Effector memory CD8-positive, alpha-beta T cell (primary cell): Measurements from ENCODE around the gene EDEM1.
"Not testable (repeated sequence)": the region's sequence is repeated elsewhere in the genome, so short reads cannot be mapped to it uniquely, and the experiment has no call there.

Experiments
- ATAC-seq: fragments of 150-1000 bp; cut with Tn5 transposase; replicated peaks from 2 replicates; pipeline ENCODE4 v1.10.0; 2021; ENCODE audit warnings: mild to moderate bottlenecking, moderate library complexity
- DNase-seq, 3 experiments: peaks; one replicate each; pipeline ENCODE4 v3.0.0; 2021
- H3K27ac Mint-ChIP-seq, 2 donors: one replicate each; pipeline ENCODE4 v1.8.0; 2022; ENCODE audit warnings: mild to moderate bottlenecking in 2 of 2, mixed read lengths in 2 of 2, moderate library complexity in 2 of 2
- H3K27me3 Mint-ChIP-seq, 2 donors: one replicate each; pipeline ENCODE4 v1.8.0; 2022; ENCODE audit warnings: mixed read lengths in 2 of 2
- H3K36me3 Mint-ChIP-seq: one replicate; pipeline ENCODE4 v1.8.0; 2022; ENCODE audit warnings: mild to moderate bottlenecking, moderate library complexity, mixed read lengths; ENCODE audit not compliant: insufficient read depth
- H3K4me1 Mint-ChIP-seq, 2 donors: one replicate each; pipeline ENCODE4 v1.8.0; 2022; ENCODE audit warnings: low read depth in 2 of 2, mixed read lengths in 2 of 2
- H3K4me3 Mint-ChIP-seq, 2 donors: one replicate each; pipeline ENCODE4 v1.8.0; 2022; ENCODE audit warnings: mild to moderate bottlenecking in 2 of 2, mixed read lengths in 2 of 2, moderate library complexity in 2 of 2
- H3K9me3 Mint-ChIP-seq, 2 donors: one replicate each; pipeline ENCODE4 v1.8.0; 2022; ENCODE audit warnings: mixed read lengths in 2 of 2

Gene EDEM1

GRCh38 chr3:5160321-5160720 lies 27.2 kb upstream of the EDEM1 start:
- no peaks in the 10 kb centered on the region for H3K27me3 Mint-ChIP-seq
- H3K4me1 Mint-ChIP-seq = peaks cover 44 to 59% of the 10 kb centered on the region in 2 donors
- ATAC-seq (no peak), DNase-seq (no peak)
- peaks cover 23% of the 10 kb centered on the region for H3K36me3 Mint-ChIP-seq
- peak overlapping the region; percentile 68 to 76 for H3K27ac Mint-ChIP-seq
- no peak overlapping the region for H3K4me3 Mint-ChIP-seq
- no peaks in the 10 kb centered on the region for H3K9me3 Mint-ChIP-seq

- H3K27ac Mint-ChIP-seq = peak overlapping the region; percentile 68 to 76
- no peak for ATAC-seq
These were observed 26.3 kb upstream of the EDEM1 start for GRCh38 chr3:5160940-5161858.

GRCh38 chr3:5162102-5162501 lies 25.4 kb upstream of the EDEM1 start:
- peak overlapping the region in 1 of 2 donors; percentile 68 for H3K27ac Mint-ChIP-seq
- peaks cover 37 to 56% of the 10 kb centered on the region in 2 donors for H3K4me1 Mint-ChIP-seq
- ATAC-seq (no peak), DNase-seq (no peak)
- H3K9me3 Mint-ChIP-seq = no peaks in the 10 kb centered on the region
- no peaks in the 10 kb centered on the region for H3K27me3 Mint-ChIP-seq
- H3K4me3 Mint-ChIP-seq = no peak overlapping the region
- H3K36me3 Mint-ChIP-seq = peaks cover 14% of the 10 kb centered on the region

More at GRCh38 chr3:5160940-5161858, 26.3 kb upstream of the EDEM1 start:
- no peak for DNase-seq
- Mint-ChIP-seq H3K4me1 (peaks cover 40 to 58% of the 10 kb centered on the region in 2 donors), H3K27me3 (no peaks in the 10 kb centered on the region), H3K4me3 (peak overlapping the region in 1 of 2 donors; percentile 8), H3K36me3 (peaks cover 20% of the 10 kb centered on the region), H3K9me3 (no peaks in the 10 kb centered on the region)

- Mint-ChIP-seq H3K4me1 (peaks cover 35 to 61% of the 10 kb centered on the region in 2 donors), H3K27me3 (no peaks in the 10 kb centered on the region), H3K36me3 (peaks cover 7% of the 10 kb centered on the region), H3K27ac (peak overlapping the region in 1 of 2 donors; percentile 64), H3K9me3 (no peaks in the 10 kb centered on the region), H3K4me3 (no peak overlapping the region)
- DNase-seq (no peak), ATAC-seq (no peak)
These were observed 21.8 kb upstream of the EDEM1 start for GRCh38 chr3:5165698-5166097.

- no peak for ATAC-seq
- H3K4me1 Mint-ChIP-seq = peaks cover 27 to 50% of the 10 kb centered on the region in 2 donors
- H3K36me3 Mint-ChIP-seq = peaks cover 15% of the 10 kb centered on the region
- peak overlapping the region in 1 of 2 donors; percentile 73 for H3K27ac Mint-ChIP-seq
- H3K27me3 Mint-ChIP-seq = no peaks in the 10 kb centered on the region
- no peak for DNase-seq
- no peak overlapping the region for H3K4me3 Mint-ChIP-seq
- H3K9me3 Mint-ChIP-seq = no peaks in the 10 kb centered on the region
These were observed 20.7 kb upstream of the EDEM1 start for GRCh38 chr3:5166846-5167245.

- Mint-ChIP-seq H3K9me3 (no peaks in the 10 kb centered on the region), H3K4me1 (peaks cover 20 to 44% of the 10 kb centered on the region in 2 donors), H3K27me3 (no peaks in the 10 kb centered on the region), H3K4me3 (no peak overlapping the region), H3K36me3 (peaks cover 26% of the 10 kb centered on the region), H3K27ac (peak overlapping the region; percentile 23 to 50)
- no peak for ATAC-seq
- DNase-seq = no peak
These were observed 19.4 kb upstream of the EDEM1 start for GRCh38 chr3:5168110-5168509.

GRCh38 chr3:5169807-5170206 lies 17.7 kb upstream of the EDEM1 start:
- H3K4me3 Mint-ChIP-seq = no peak overlapping the region
- no peaks in the 10 kb centered on the region for H3K9me3 Mint-ChIP-seq
- peak overlapping the region; percentile 50 to 53 for H3K27ac Mint-ChIP-seq
- DNase-seq (no peak), ATAC-seq (no peak)
- peaks cover 12 to 35% of the 10 kb centered on the region in 2 donors for H3K4me1 Mint-ChIP-seq
- no peaks in the 10 kb centered on the region for H3K27me3 Mint-ChIP-seq
- peaks cover 30% of the 10 kb centered on the region for H3K36me3 Mint-ChIP-seq

- Mint-ChIP-seq H3K27me3 (no peaks in the 10 kb centered on the region), H3K27ac (peak overlapping the region in 1 of 2 donors; percentile 46), H3K4me3 (no peak overlapping the region), H3K9me3 (no peaks in the 10 kb centered on the region), H3K4me1 (peaks cover 10 to 24% of the 10 kb centered on the region in 2 donors), H3K36me3 (peaks cover 39% of the 10 kb centered on the region)
- ATAC-seq (no peak), DNase-seq (no peak)
These were observed 16.5 kb upstream of the EDEM1 start for GRCh38 chr3:5170975-5171374.

- H3K9me3 Mint-ChIP-seq = no peaks in the 10 kb centered on the region
- peaks cover 6 to 17% of the 10 kb centered on the region in 2 donors for H3K4me1 Mint-ChIP-seq
- DNase-seq (no peak), ATAC-seq (no peak)
- H3K36me3 Mint-ChIP-seq = peaks cover 42% of the 10 kb centered on the region
- no peak overlapping the region for H3K27ac Mint-ChIP-seq
- no peak overlapping the region for H3K4me3 Mint-ChIP-seq
- no peaks in the 10 kb centered on the region for H3K27me3 Mint-ChIP-seq
These were observed 15.5 kb upstream of the EDEM1 start for GRCh38 chr3:5172018-5172417.

GRCh38 chr3:5179036-5179435 lies 8.5 kb upstream of the EDEM1 start:
- H3K4me3 Mint-ChIP-seq, DNase-seq, H3K27ac Mint-ChIP-seq, H3K4me1 Mint-ChIP-seq, H3K9me3 Mint-ChIP-seq, H3K27me3 Mint-ChIP-seq, ATAC-seq: not testable (repeated sequence)
- peaks cover 52% of the 10 kb centered on the region for H3K36me3 Mint-ChIP-seq

- Mint-ChIP-seq H3K27ac (no peak overlapping the region), H3K36me3 (peaks cover 44% of the 10 kb centered on the region), H3K9me3 (no peaks in the 10 kb centered on the region), H3K27me3 (no peaks in the 10 kb centered on the region), H3K4me3 (no peak overlapping the region), H3K4me1 (peaks cover 0 to 5% of the 10 kb centered on the region in 2 donors)
- DNase-seq (no peak), ATAC-seq (peak; percentile 63)
These were observed 5.9 kb upstream of the EDEM1 start for GRCh38 chr3:5181469-5182141.

GRCh38 chr3:5183714-5184113 lies 3.8 kb upstream of the EDEM1 start:
- Mint-ChIP-seq H3K4me1 (peaks cover 4 to 11% of the 10 kb centered on the region in 2 donors), H3K36me3 (peaks cover 29% of the 10 kb centered on the region)
- H3K27me3 Mint-ChIP-seq, H3K4me3 Mint-ChIP-seq, DNase-seq, ATAC-seq, H3K9me3 Mint-ChIP-seq, H3K27ac Mint-ChIP-seq: not testable (repeated sequence)

GRCh38 chr3:5184499-5184898 lies 3.0 kb upstream of the EDEM1 start:
- H3K9me3 Mint-ChIP-seq = no peaks in the 10 kb centered on the region
- ATAC-seq (no peak), DNase-seq (no peak)
- no peak overlapping the region for H3K4me3 Mint-ChIP-seq
- no peak overlapping the region for H3K27ac Mint-ChIP-seq
- no peaks in the 10 kb centered on the region for H3K27me3 Mint-ChIP-seq
- peaks cover 7 to 15% of the 10 kb centered on the region in 2 donors for H3K4me1 Mint-ChIP-seq
- H3K36me3 Mint-ChIP-seq = peaks cover 33% of the 10 kb centered on the region
